Measurements from ENCODE around the gene RAB7A.

RAB7A gene

DNA sequence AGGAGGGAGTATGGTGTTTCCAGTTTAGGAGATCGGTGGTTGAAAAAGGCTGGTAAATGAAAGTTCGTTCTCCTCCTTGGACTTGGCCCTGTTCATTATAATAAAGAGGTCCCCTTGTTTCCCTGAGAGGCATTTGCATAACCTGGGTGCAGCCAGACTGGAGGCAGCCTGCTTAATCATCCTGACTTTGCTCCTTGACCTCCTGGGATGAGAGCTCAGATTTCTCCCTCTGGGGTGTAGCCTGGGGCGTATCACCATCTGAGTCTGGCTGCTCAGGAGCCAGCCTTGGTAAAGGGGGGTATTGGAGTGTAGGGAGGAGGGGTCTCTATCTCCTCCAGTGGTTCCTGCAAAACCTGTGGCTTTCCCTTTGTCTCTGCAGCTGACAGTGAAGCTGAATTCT is 132.2 kb downstream of the RAB7A start:
- no peak for FAIRE-seq

DNA sequence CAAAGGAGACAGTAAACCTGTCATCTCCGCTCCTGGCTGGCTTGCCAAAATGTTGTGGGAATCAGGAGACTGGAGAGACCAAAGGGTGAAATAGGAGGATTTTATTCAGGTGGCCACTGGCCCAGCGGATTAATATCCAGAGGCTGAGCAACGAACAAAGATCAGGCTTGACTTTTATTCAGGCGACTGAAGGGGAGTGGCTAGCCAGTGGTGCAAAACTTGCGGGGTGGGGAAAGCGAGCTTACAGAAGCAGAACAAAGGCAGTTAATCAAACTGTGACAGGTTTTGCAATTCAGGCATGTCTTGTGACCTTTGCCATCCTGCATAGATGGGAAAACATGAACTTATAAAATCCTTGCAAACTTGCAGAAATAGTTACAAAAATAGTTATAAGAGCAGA is 133.6 kb downstream of the RAB7A start:
- FAIRE-seq = no peak

- FAIRE-seq = no peak
Observed at GRCh38 chr3:128861491-128861890, 135.5 kb downstream of the RAB7A start.

DNA sequence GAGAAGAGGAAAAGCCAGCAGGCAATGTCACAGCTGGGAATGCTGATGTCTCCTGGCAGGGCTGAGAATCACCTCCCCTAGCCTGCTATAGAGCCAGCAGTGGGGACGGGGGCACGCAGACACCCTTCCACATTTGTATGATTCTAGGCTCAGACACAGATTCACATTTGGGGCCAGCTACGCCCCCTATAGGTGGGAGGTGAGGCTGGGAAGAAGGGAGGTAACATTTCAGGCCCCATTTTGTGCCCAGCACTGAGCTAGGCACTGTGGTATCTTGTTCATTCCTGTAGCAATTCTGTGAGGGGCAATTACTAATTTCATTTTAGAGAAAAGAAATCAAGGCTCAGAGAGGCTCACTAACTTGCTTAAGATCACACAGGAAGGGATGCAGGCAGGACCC is 137.6 kb downstream of the RAB7A start:
- FAIRE-seq = no peak

All from G401.6 (cell line).